Suprapubic skin (tissue), 4 donors: ENCODE results near the gene C1R. TPM values are rescaled to one million over a fixed set of nuclear protein-coding genes. Genes with fewer than 3 reads are reported as not detected.
A peak's percentile ranks its signal among the peaks of the same experiment; 100 is the strongest.

Experiments used
- DNase-seq, 2 donors: peaks; one replicate each; pipeline ENCODE4 v3.0.0-alpha.2; 2019; ENCODE audit warnings: low spot score in 2 of 2
- H3K27ac ChIP-seq: fragments of 200-600 bp; sonication (generic); one replicate; pipeline ENCODE4 v1.5.1; 2019
- H3K27me3 ChIP-seq: fragments of 200-600 bp; sonication (generic); one replicate; pipeline ENCODE4 v1.5.1; 2019
- H3K36me3 ChIP-seq: fragments of 200-600 bp; sonication (generic); one replicate; pipeline ENCODE4 v1.5.1; 2019
- H3K4me1 ChIP-seq: fragments of 200-600 bp; sonication (generic); one replicate; pipeline ENCODE4 v1.5.1; 2019
- H3K4me3 ChIP-seq: fragments of 200-600 bp; sonication (generic); one replicate; pipeline ENCODE4 v1.5.1; 2019; ENCODE audit warnings: mild to moderate bottlenecking
- H3K9me3 ChIP-seq: fragments of 200-600 bp; sonication (generic); one replicate; pipeline ENCODE4 v1.5.1; 2019
- EP300 ChIP-seq: sonication (generic); formaldehyde crosslinking; IDR thresholded peaks from one replicate; pipeline ENCODE4 v1.6.1; 2017; ENCODE audit warnings: antibody characterized with exemption
- POLR2A ChIP-seq, 2 donors: fragments of 450-650 bp; IDR thresholded peaks; one replicate each; pipeline ENCODE4 v1.6.1; 2017; ENCODE audit warnings: antibody characterized with exemption in 2 of 2, mild to moderate bottlenecking in 2 of 2, moderate library complexity in 2 of 2
- POLR2AphosphoS5 ChIP-seq, 3 donors: sonication (generic); formaldehyde crosslinking; IDR thresholded peaks; one replicate each; pipeline ENCODE4 v1.6.1; 2017; ENCODE audit warnings: antibody characterized with exemption in 3 of 3
- WGBS: methylation state at CpG from one replicate; pipeline ENCODE4 v1.1.5; 2018; 5-methylcytosine and 5-hydroxymethylcytosine counted together
- total RNA-seq, 4 donors: library from RNA; depleted of rRNA; stranded (reverse); fragments of >200 nt; gene quantifications; one replicate each; pipeline ENCODE4 v1.1.0, GENCODE V29; 2016
- TF ChIP-seq, protein P1 (sequence below), 2 donors: fragments of 200-600 bp in 1 of 2; fragments of 450-650 bp in 1 of 2; sonication (generic) in 1 of 2; IDR thresholded peaks; one replicate each; pipeline ENCODE4 v1.5.1; 2016 to 2019; ENCODE audit warnings: antibody characterized with exemption in 2 of 2, mild to moderate bottlenecking in 1 of 2, moderate library complexity in 1 of 2

C1R gene
- total RNA-seq, 4 donors from 2014 or later: 70.2 to 166 (median 95.4) TPM

- TF ChIP-seq POLR2A (IDR thresholded peaks at IDR 0.05): no peak
- no peak for TF ChIP-seq EP300
- TF ChIP-seq POLR2AphosphoS5 (IDR thresholded peaks at IDR 0.05): no peak
- TF ChIP-seq, protein P1, sequence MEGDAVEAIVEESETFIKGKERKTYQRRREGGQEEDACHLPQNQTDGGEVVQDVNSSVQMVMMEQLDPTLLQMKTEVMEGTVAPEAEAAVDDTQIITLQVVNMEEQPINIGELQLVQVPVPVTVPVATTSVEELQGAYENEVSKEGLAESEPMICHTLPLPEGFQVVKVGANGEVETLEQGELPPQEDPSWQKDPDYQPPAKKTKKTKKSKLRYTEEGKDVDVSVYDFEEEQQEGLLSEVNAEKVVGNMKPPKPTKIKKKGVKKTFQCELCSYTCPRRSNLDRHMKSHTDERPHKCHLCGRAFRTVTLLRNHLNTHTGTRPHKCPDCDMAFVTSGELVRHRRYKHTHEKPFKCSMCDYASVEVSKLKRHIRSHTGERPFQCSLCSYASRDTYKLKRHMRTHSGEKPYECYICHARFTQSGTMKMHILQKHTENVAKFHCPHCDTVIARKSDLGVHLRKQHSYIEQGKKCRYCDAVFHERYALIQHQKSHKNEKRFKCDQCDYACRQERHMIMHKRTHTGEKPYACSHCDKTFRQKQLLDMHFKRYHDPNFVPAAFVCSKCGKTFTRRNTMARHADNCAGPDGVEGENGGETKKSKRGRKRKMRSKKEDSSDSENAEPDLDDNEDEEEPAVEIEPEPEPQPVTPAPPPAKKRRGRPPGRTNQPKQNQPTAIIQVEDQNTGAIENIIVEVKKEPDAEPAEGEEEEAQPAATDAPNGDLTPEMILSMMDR (IDR thresholded peaks at IDR 0.05): no peak
- peak; percentile 11 to 15 for DNase-seq
- peaks cover 28% of the 10 kb centered on the region for H3K36me3 ChIP-seq
- no peak overlapping the region for H3K4me3 ChIP-seq
- H3K27me3 ChIP-seq: no peaks in the 10 kb centered on the region
- no peak overlapping the region for H3K27ac ChIP-seq
- H3K9me3 ChIP-seq: no peaks in the 10 kb centered on the region
- 80% methylated on average over 4 of the region's 4 CpGs for WGBS
- no peaks in the 10 kb centered on the region for H3K4me1 ChIP-seq
Measured at GRCh38 chr12:7100239-7100638, 8.0 kb upstream of the C1R start.

DNA sequence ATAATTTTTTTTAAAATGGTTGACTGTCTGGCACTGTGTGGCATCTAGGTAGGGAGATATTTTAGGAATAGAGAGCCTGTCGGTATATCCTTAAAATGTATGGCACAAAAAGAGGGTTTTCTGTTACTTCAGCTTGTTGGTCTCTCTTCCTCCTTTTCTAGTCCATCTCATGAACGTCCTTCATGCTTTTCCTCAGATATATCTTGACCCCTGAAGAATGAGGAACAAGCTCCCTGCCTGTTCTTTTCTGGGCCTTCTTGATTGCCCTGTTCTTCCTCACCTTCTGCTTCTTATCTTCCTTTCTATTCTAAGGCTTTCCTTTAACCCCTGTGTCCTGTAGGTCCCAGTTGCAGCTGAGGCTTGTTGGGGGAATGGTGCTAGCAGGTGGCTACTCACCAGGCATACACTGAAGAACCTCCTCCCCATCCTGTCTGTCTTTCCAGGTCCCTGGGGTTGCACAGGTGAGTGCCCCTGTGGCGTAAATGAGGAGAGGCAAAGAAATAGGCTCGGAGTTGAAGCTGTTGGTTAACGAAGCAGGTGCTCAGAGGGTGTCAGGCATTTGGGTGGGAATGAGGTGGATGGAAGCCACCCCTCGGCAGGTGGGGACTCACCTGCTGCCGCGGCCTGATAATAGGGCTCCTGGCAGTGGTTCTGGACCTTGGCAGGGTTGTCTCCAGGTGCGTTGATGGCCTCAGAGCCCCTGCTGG, 7.2 kb upstream of the C1R start:
- peaks cover 28% of the 10 kb centered on the region for H3K36me3 ChIP-seq
- peak; percentile 34 to 49 for DNase-seq
- H3K4me3 ChIP-seq: no peak overlapping the region
- H3K4me1 ChIP-seq: peaks cover 2% of the 10 kb centered on the region
- H3K9me3 ChIP-seq: no peaks in the 10 kb centered on the region
- 86% methylated on average over 9 of the region's 9 CpGs for WGBS
- no peak overlapping the region for H3K27ac ChIP-seq
- no peaks in the 10 kb centered on the region for H3K27me3 ChIP-seq
- TF ChIP-seq, protein P1 (IDR thresholded peaks at IDR 0.05): no peak
- TF ChIP-seq POLR2AphosphoS5 (IDR thresholded peaks at IDR 0.05) (no peak), EP300 (no peak), POLR2A (IDR thresholded peaks at IDR 0.05) (no peak)

GRCh38 chr12:7096979-7097378, 4.7 kb upstream of the C1R start:
- H3K27ac ChIP-seq: no peak overlapping the region
- no peak overlapping the region for H3K4me3 ChIP-seq
- H3K4me1 ChIP-seq: peaks cover 23% of the 10 kb centered on the region
- no peak for TF ChIP-seq POLR2A (IDR thresholded peaks at IDR 0.05)
- no peak for TF ChIP-seq EP300
- no peak for TF ChIP-seq POLR2AphosphoS5 (IDR thresholded peaks at IDR 0.05)
- TF ChIP-seq, protein P1 (IDR thresholded peaks at IDR 0.05): no peak
- WGBS: 81% methylated on average over 12 of the region's 19 CpGs
- no peaks in the 10 kb centered on the region for H3K9me3 ChIP-seq
- peak in 1 of 2 donors; percentile 52 for DNase-seq
- peaks cover 22% of the 10 kb centered on the region for H3K36me3 ChIP-seq
- H3K27me3 ChIP-seq: no peaks in the 10 kb centered on the region

GRCh38 chr12:7096006-7096932, 4.0 kb upstream of the C1R start:
- H3K36me3 ChIP-seq: peaks cover 22% of the 10 kb centered on the region
- 83% methylated on average over 7 of the region's 26 CpGs for WGBS
- no peaks in the 10 kb centered on the region for H3K27me3 ChIP-seq

More at GRCh38 chr12:7096006-7096932, 4.0 kb upstream of the C1R start:
- no peaks in the 10 kb centered on the region for H3K9me3 ChIP-seq
- peak; percentile 54 to 74 for DNase-seq
- no peak overlapping the region for H3K4me3 ChIP-seq
- peaks cover 30% of the 10 kb centered on the region for H3K4me1 ChIP-seq
- TF ChIP-seq EP300 (no peak), POLR2A (IDR thresholded peaks at IDR 0.05) (no peak), POLR2AphosphoS5 (IDR thresholded peaks at IDR 0.05) (no peak)
- TF ChIP-seq, protein P1 (IDR thresholded peaks at IDR 0.05): no peak
- no peak overlapping the region for H3K27ac ChIP-seq
